Spleen (tissue), 7 donors: ENCODE measurements around the gene LSAMP.

ENCODE experiments used
- POLR2A ChIP-seq, 3 donors: fragments of 450-650 bp; IDR thresholded peaks; one replicate each; pipeline ENCODE4 v1.5.1; 2017; ENCODE audit warnings: antibody characterized with exemption in 3 of 3, mild to moderate bottlenecking in 1 of 3
- POLR2AphosphoS5 ChIP-seq, 3 donors: sonication (generic); formaldehyde crosslinking; IDR thresholded peaks; one replicate each; pipeline ENCODE4 v1.5.1; 2017; ENCODE audit warnings: antibody characterized with exemption in 3 of 3
- TF ChIP-seq, protein P1 (sequence below), 11 experiments: fragments of 200-600 bp in 7 of 11; fragments of 450-650 bp in 4 of 11; sonication (generic) in 4 of 11; IDR thresholded peaks in 8 of 11; conservative IDR thresholded peaks in 3 of 11; 1 replicate in 7 of 11; 2 replicates in 4 of 11; pipeline versions ENCODE4 v1.4.0 to v1.8.0; 2016 to 2021; ENCODE audit warnings: antibody characterized with exemption in 11 of 11, inconsistent platforms in 4 of 11, mild to moderate bottlenecking in 1 of 11
- donor health status: DM: no; HTN: no; CAD: no; lungs with moderate emphysema.
- donor health status: DM: no; HTN: no; CAD: no.
- donor health status: DM: no; HTN: no; CAD: no.

DNA sequence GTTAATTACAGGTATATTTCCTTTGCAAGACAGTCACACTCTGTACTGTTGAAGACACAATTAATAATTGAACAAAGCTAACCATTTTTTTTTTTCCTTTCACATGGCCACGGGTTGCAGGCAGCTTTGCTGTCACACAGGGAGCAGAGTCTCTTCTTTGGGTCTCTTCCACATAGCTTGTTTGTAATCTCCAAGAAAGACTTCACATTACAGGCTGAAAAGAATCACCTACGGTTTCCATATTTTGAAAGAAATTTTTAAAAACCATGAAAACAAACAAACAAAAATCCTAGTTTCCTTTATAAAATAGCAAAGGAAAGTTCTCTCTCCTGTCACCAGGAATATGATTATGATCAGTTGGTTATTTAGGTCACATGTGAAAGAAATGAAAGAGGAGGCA, 429.4 kb downstream of the LSAMP start:
- TF ChIP-seq, protein P1, sequence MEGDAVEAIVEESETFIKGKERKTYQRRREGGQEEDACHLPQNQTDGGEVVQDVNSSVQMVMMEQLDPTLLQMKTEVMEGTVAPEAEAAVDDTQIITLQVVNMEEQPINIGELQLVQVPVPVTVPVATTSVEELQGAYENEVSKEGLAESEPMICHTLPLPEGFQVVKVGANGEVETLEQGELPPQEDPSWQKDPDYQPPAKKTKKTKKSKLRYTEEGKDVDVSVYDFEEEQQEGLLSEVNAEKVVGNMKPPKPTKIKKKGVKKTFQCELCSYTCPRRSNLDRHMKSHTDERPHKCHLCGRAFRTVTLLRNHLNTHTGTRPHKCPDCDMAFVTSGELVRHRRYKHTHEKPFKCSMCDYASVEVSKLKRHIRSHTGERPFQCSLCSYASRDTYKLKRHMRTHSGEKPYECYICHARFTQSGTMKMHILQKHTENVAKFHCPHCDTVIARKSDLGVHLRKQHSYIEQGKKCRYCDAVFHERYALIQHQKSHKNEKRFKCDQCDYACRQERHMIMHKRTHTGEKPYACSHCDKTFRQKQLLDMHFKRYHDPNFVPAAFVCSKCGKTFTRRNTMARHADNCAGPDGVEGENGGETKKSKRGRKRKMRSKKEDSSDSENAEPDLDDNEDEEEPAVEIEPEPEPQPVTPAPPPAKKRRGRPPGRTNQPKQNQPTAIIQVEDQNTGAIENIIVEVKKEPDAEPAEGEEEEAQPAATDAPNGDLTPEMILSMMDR (IDR thresholded peaks at IDR 0.05 in 8 of 11, conservative IDR thresholded peaks at IDR 0.05 in 3 of 11), result no peak
- TF ChIP-seq POLR2A (IDR thresholded peaks at IDR 0.05) (no peak), POLR2AphosphoS5 (IDR thresholded peaks at IDR 0.05) (no peak)
